Esophagus squamous epithelium (tissue), 4 donors: ENCODE results near the gene TAF4.

Experiments used
- CTCF ChIP-seq, 6 experiments: fragments of 450-650 bp in 4 of 6; fragments of 200-600 bp in 2 of 6; sonication (generic) in 2 of 6; IDR thresholded peaks; one replicate each; pipeline ENCODE4 v1.5.1; 2016 to 2019; ENCODE audit warnings: antibody characterized with exemption in 6 of 6, mild to moderate bottlenecking in 4 of 6, moderate library complexity in 4 of 6
- POLR2A ChIP-seq, 4 donors: fragments of 450-650 bp; IDR thresholded peaks; one replicate each; pipeline ENCODE4 v1.6.1; 2017; ENCODE audit warnings: antibody characterized with exemption in 4 of 4, mild to moderate bottlenecking in 4 of 4, moderate library complexity in 3 of 4

- TF ChIP-seq CTCF (IDR thresholded peaks at IDR 0.05) (no peak), POLR2A (IDR thresholded peaks at IDR 0.05) (no peak)
Observed at GRCh38 chr20:62053465-62054196, 12.1 kb downstream of the TAF4 start.
